HepG2 (cell line): ENCODE results near the gene GRAMD2A. TPM values are rescaled to one million over a fixed set of nuclear protein-coding genes. Genes with fewer than 3 reads are reported as not detected.

Experiments
- CENPX ChIP-seq: sonication (generic); formaldehyde crosslinking; IDR thresholded peaks from 2 replicates; pipeline ENCODE4 v1.9.0; 2021; ENCODE audit warnings: mild to moderate bottlenecking, missing genetic modification reagents, moderate library complexity
- DMAP1 ChIP-seq: IDR thresholded peaks from 2 replicates; pipeline ENCODE4 v1.6.1; 2016
- DRAP1 ChIP-seq: IDR thresholded peaks from 2 replicates; pipeline ENCODE4 v1.6.1; 2016; ENCODE audit warnings: missing genetic modification reagents, missing compliant biosample characterization
- FIP1L1 ChIP-seq: fragments of 200-400 bp; formaldehyde crosslinking; IDR thresholded peaks from 2 replicates; pipeline ENCODE4 v1.6.1; 2018; ENCODE audit warnings: low read depth, mild to moderate bottlenecking, low read length, moderate library complexity, borderline replicate concordance; ENCODE audit not compliant: insufficient read depth
- FOSL2 ChIP-seq: sonication (generic); formaldehyde crosslinking; IDR thresholded peaks from 2 replicates; pipeline ENCODE4 v1.4.0; 2020; ENCODE audit warnings: missing genetic modification reagents
- HDAC1 ChIP-seq: sonication (generic); formaldehyde crosslinking; IDR thresholded peaks from 2 replicates; pipeline ENCODE4 v1.5.1; 2020; ENCODE audit warnings: mild to moderate bottlenecking, missing genetic modification reagents
- NONO ChIP-seq, 2 experiments: fragments of 450-650 bp in 1 of 2; sonication (generic) in 1 of 2; formaldehyde crosslinking in 1 of 2; IDR thresholded peaks in 1 of 2; conservative IDR thresholded peaks in 1 of 2; 2 replicates each; pipeline versions ENCODE4 v1.6.1 to v1.8.0; 2017 to 2022; ENCODE audit warnings: mild to moderate bottlenecking in 1 of 2, missing genetic modification reagents in 1 of 2, moderate library complexity in 1 of 2
- PCBP2 ChIP-seq: fragments of 200-400 bp; formaldehyde crosslinking; optimal IDR thresholded peaks from 2 replicates; pipeline ENCODE3; 2018; ENCODE audit warnings: low read length, low read depth; ENCODE audit not compliant: poor library complexity, severe bottlenecking
- SKIL ChIP-seq: sonication (generic); formaldehyde crosslinking; IDR thresholded peaks from 2 replicates; pipeline ENCODE4 v1.8.0; 2022; ENCODE audit warnings: missing genetic modification reagents, mild to moderate bottlenecking, moderate library complexity, borderline replicate concordance
- ZBTB42 ChIP-seq: sonication (generic); formaldehyde crosslinking; IDR thresholded peaks from 2 replicates; pipeline ENCODE4 v1.5.0; 2020; ENCODE audit warnings: mild to moderate bottlenecking, missing genetic modification reagents
- ZC3H13 ChIP-seq: sonication (generic); formaldehyde crosslinking; IDR thresholded peaks from 2 replicates; pipeline ENCODE4 v1.8.1; 2023; ENCODE audit warnings: mild to moderate bottlenecking, missing genetic modification reagents, moderate library complexity
- ZNF224 ChIP-seq: sonication (generic); formaldehyde crosslinking; IDR thresholded peaks from 2 replicates; pipeline ENCODE4 v1.5.0; 2020; ENCODE audit warnings: mild to moderate bottlenecking, missing genetic modification reagents
- ZNF737 ChIP-seq: sonication (generic); formaldehyde crosslinking; IDR thresholded peaks from 2 replicates; pipeline ENCODE4 v1.5.0; 2020; ENCODE audit warnings: missing genetic modification reagents, mild to moderate bottlenecking, borderline replicate concordance
- ZSCAN12 ChIP-seq: sonication (generic); formaldehyde crosslinking; IDR thresholded peaks from 2 replicates; pipeline ENCODE4 v1.9.0; 2021; ENCODE audit warnings: mild to moderate bottlenecking, missing genetic modification reagents
- polyA plus RNA-seq, 8 experiments: library from polyadenylated mRNA; depleted of rRNA in 3 of 8; stranded (reverse) in 7 of 8; unstranded in 1 of 8; fragments of >200 nt; fragmentation: Illumina TruSeq in 4 of 8; extraction: Trizol in 4 of 8; gene quantifications; 2 replicates each; pipeline versions ENCODE4 v1.2.1 to v1.2.3, GENCODE V29; 2011 to 2016; ENCODE audit warnings: low read depth in 4 of 8, missing spikeins in 1 of 8, mixed read lengths in 1 of 8; ENCODE audit not compliant: insufficient read depth in 1 of 8
- total RNA-seq, 5 experiments: library from RNA; depleted of rRNA; stranded (reverse); fragments of >200 nt; fragmentation: Illumina TruSeq; extraction: Trizol; gene quantifications; 2 replicates each; pipeline ENCODE4 v1.2.3, GENCODE V29; 2016; ENCODE audit warnings: low read depth in 1 of 5
- TF ChIP-seq, protein P1 (sequence below): sonication (generic); formaldehyde crosslinking; IDR thresholded peaks from 2 replicates; pipeline ENCODE4 v1.9.0; 2021; ENCODE audit warnings: missing genetic modification reagents, borderline replicate concordance
- TF ChIP-seq, protein P2 (sequence below): sonication (generic); formaldehyde crosslinking; conservative IDR thresholded peaks from 2 replicates; pipeline ENCODE4 v1.4.0; 2020; ENCODE audit warnings: mild to moderate bottlenecking, missing genetic modification reagents, moderate library complexity
- TF ChIP-seq, protein P3 (sequence below): sonication (generic); formaldehyde crosslinking; IDR thresholded peaks from 2 replicates; pipeline ENCODE4 v1.5.1; 2020; ENCODE audit warnings: mild to moderate bottlenecking, moderate library complexity, missing genetic modification reagents

The GRAMD2A gene
- total and polyA plus RNA-seq, 2 of the 13 experiments (the other 11 are each of a cell fraction or from before 2014, with no cell fraction given), result 0.04 TPM; not detected in 1

- TF ChIP-seq CENPX (CRISPR knock-in tag) (no peak), FOSL2 (CRISPR knock-in tag) (no peak; the same call in 1 of the 2 replicates), ZNF737 (CRISPR knock-in tag) (no peak), NONO (IDR thresholded peaks at IDR 0.05) (no peak), NONO (CRISPR knock-in tag; conservative IDR thresholded peaks at IDR 0.05) (peak; percentile 60; the same call in 1 of the 2 replicates), HDAC1 (CRISPR knock-in tag) (peak; percentile 33; the same call in 1 of the 2 replicates), PCBP2 (peak; percentile 56), DMAP1 (no peak; the same call in 1 of the 2 replicates), ZBTB42 (CRISPR knock-in tag) (no peak; the same call in 1 of the 2 replicates), ZNF224 (no peak), ZSCAN12 (CRISPR knock-in tag) (no peak), SKIL (CRISPR knock-in tag) (0 out of 2 replicates have a peak, but pooled peaks have one; percentile 20), DRAP1 (CRISPR knock-in tag) (peak; percentile 58; the same call in 1 of the 2 replicates), ZC3H13 (CRISPR knock-in tag) (peak; percentile 90), FIP1L1 (no peak)
- TF ChIP-seq, protein P1, sequence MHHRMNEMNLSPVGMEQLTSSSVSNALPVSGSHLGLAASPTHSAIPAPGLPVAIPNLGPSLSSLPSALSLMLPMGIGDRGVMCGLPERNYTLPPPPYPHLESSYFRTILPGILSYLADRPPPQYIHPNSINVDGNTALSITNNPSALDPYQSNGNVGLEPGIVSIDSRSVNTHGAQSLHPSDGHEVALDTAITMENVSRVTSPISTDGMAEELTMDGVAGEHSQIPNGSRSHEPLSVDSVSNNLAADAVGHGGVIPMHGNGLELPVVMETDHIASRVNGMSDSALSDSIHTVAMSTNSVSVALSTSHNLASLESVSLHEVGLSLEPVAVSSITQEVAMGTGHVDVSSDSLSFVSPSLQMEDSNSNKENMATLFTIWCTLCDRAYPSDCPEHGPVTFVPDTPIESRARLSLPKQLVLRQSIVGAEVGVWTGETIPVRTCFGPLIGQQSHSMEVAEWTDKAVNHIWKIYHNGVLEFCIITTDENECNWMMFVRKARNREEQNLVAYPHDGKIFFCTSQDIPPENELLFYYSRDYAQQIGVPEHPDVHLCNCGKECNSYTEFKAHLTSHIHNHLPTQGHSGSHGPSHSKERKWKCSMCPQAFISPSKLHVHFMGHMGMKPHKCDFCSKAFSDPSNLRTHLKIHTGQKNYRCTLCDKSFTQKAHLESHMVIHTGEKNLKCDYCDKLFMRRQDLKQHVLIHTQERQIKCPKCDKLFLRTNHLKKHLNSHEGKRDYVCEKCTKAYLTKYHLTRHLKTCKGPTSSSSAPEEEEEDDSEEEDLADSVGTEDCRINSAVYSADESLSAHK (CRISPR knock-in tag), result no peak
- TF ChIP-seq, protein P2, sequence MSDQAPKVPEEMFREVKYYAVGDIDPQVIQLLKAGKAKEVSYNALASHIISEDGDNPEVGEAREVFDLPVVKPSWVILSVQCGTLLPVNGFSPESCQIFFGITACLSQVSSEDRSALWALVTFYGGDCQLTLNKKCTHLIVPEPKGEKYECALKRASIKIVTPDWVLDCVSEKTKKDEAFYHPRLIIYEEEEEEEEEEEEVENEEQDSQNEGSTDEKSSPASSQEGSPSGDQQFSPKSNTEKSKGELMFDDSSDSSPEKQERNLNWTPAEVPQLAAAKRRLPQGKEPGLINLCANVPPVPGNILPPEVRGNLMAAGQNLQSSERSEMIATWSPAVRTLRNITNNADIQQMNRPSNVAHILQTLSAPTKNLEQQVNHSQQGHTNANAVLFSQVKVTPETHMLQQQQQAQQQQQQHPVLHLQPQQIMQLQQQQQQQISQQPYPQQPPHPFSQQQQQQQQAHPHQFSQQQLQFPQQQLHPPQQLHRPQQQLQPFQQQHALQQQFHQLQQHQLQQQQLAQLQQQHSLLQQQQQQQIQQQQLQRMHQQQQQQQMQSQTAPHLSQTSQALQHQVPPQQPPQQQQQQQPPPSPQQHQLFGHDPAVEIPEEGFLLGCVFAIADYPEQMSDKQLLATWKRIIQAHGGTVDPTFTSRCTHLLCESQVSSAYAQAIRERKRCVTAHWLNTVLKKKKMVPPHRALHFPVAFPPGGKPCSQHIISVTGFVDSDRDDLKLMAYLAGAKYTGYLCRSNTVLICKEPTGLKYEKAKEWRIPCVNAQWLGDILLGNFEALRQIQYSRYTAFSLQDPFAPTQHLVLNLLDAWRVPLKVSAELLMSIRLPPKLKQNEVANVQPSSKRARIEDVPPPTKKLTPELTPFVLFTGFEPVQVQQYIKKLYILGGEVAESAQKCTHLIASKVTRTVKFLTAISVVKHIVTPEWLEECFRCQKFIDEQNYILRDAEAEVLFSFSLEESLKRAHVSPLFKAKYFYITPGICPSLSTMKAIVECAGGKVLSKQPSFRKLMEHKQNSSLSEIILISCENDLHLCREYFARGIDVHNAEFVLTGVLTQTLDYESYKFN, result no peak
- TF ChIP-seq, protein P3, sequence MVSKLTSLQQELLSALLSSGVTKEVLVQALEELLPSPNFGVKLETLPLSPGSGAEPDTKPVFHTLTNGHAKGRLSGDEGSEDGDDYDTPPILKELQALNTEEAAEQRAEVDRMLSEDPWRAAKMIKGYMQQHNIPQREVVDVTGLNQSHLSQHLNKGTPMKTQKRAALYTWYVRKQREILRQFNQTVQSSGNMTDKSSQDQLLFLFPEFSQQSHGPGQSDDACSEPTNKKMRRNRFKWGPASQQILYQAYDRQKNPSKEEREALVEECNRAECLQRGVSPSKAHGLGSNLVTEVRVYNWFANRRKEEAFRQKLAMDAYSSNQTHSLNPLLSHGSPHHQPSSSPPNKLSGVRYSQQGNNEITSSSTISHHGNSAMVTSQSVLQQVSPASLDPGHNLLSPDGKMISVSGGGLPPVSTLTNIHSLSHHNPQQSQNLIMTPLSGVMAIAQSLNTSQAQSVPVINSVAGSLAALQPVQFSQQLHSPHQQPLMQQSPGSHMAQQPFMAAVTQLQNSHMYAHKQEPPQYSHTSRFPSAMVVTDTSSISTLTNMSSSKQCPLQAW (CRISPR knock-in tag), result 0 out of 2 replicates have a peak, but pooled peaks have one; percentile 12
Measured at GRCh38 chr15:72230197-72231065, 32.8 kb upstream of the GRAMD2A start (continued).
